IPS-18a (cell line): ENCODE measurements around the gene NOVA2.

Experiments
- H3K27ac ChIP-seq: one replicate; pipeline ENCODE4 v1.5.1; 2013; ENCODE audit warnings: low read length
- H3K27me3 ChIP-seq: one replicate; pipeline ENCODE4 v1.6.1; 2013; ENCODE audit warnings: mild to moderate bottlenecking, low read length; ENCODE audit not compliant: control insufficient read depth, insufficient read depth
- H3K36me3 ChIP-seq: one replicate; pipeline ENCODE4 v1.6.1; 2013; ENCODE audit warnings: low read depth, low read length; ENCODE audit not compliant: control insufficient read depth
- H3K4me1 ChIP-seq: one replicate; pipeline ENCODE4 v1.6.1; 2013; ENCODE audit warnings: low read depth, low read length; ENCODE audit not compliant: control insufficient read depth
- H3K4me3 ChIP-seq: one replicate; pipeline ENCODE4 v1.5.1; 2013; ENCODE audit warnings: low read length
- H3K9ac ChIP-seq: one replicate; pipeline ENCODE4 v1.6.1; 2013; ENCODE audit warnings: mild to moderate bottlenecking, low read length, moderate library complexity
- H3K9me3 ChIP-seq: one replicate; pipeline ENCODE4 v1.6.1; 2013; ENCODE audit warnings: low read depth, low read length; ENCODE audit not compliant: control insufficient read depth

Gene NOVA2

GRCh38 chr19:45972081-45972946, 1.4 kb downstream of the NOVA2 start:
- Histone ChIP-seq H3K9me3 (no peaks in the 10 kb centered on the region), H3K27me3 (peaks cover 9% of the 10 kb centered on the region), H3K9ac (no peak overlapping the region), H3K27ac (no peak overlapping the region), H3K36me3 (no peaks in the 10 kb centered on the region), H3K4me3 (peak overlapping the region; percentile 13), H3K4me1 (peaks cover 2% of the 10 kb centered on the region)

GRCh38 chr19:45971260-45971902, 2.3 kb downstream of the NOVA2 start:
- Histone ChIP-seq H3K36me3 (no peaks in the 10 kb centered on the region), H3K27me3 (peaks cover 9% of the 10 kb centered on the region), H3K9ac (no peak overlapping the region), H3K9me3 (no peaks in the 10 kb centered on the region), H3K4me1 (peaks cover 2% of the 10 kb centered on the region), H3K27ac (no peak overlapping the region), H3K4me3 (no peak overlapping the region)

- peaks cover 9% of the 10 kb centered on the region for H3K27me3 ChIP-seq
Measured at GRCh38 chr19:45969676-45970075, 4.0 kb downstream of the NOVA2 start.

GRCh38 chr19:45968626-45969025, 5.0 kb downstream of the NOVA2 start:
- H3K27me3 ChIP-seq: peaks cover 6% of the 10 kb centered on the region

More at GRCh38 chr19:45969676-45970075, 4.0 kb downstream of the NOVA2 start:
- H3K9ac ChIP-seq: no peak overlapping the region
- no peaks in the 10 kb centered on the region for H3K36me3 ChIP-seq
- H3K4me1 ChIP-seq: peaks cover 2% of the 10 kb centered on the region
- H3K27ac ChIP-seq: no peak overlapping the region
- no peaks in the 10 kb centered on the region for H3K9me3 ChIP-seq
- no peak overlapping the region for H3K4me3 ChIP-seq

GRCh38 chr19:45967246-45967645, 6.4 kb downstream of the NOVA2 start:
- H3K27ac ChIP-seq: no peak overlapping the region
- no peaks in the 10 kb centered on the region for H3K36me3 ChIP-seq
- H3K9me3 ChIP-seq: no peaks in the 10 kb centered on the region
- H3K4me3 ChIP-seq: no peak overlapping the region
- no peaks in the 10 kb centered on the region for H3K4me1 ChIP-seq
- peaks cover 1% of the 10 kb centered on the region for H3K27me3 ChIP-seq
- H3K9ac ChIP-seq: no peak overlapping the region

More at GRCh38 chr19:45968626-45969025, 5.0 kb downstream of the NOVA2 start:
- no peak overlapping the region for H3K27ac ChIP-seq
- H3K9ac ChIP-seq: no peak overlapping the region
- no peaks in the 10 kb centered on the region for H3K4me1 ChIP-seq
- no peaks in the 10 kb centered on the region for H3K9me3 ChIP-seq
- no peak overlapping the region for H3K4me3 ChIP-seq
- H3K36me3 ChIP-seq: no peaks in the 10 kb centered on the region

GRCh38 chr19:45962021-45962420, 11.6 kb downstream of the NOVA2 start:
- H3K27me3 ChIP-seq: no peaks in the 10 kb centered on the region
- H3K9ac ChIP-seq: no peak overlapping the region
- H3K36me3 ChIP-seq: no peaks in the 10 kb centered on the region
- no peaks in the 10 kb centered on the region for H3K9me3 ChIP-seq
- H3K27ac ChIP-seq: no peak overlapping the region
- H3K4me3 ChIP-seq: no peak overlapping the region
- H3K4me1 ChIP-seq: peaks cover 4% of the 10 kb centered on the region

- Histone ChIP-seq H3K36me3 (no peaks in the 10 kb centered on the region), H3K9ac (no peak overlapping the region), H3K27ac (no peak overlapping the region), H3K9me3 (no peaks in the 10 kb centered on the region), H3K4me1 (peaks cover 4% of the 10 kb centered on the region), H3K27me3 (no peaks in the 10 kb centered on the region), H3K4me3 (peak overlapping the region; percentile 43)
Measured at GRCh38 chr19:45960595-45961235, 12.9 kb downstream of the NOVA2 start.

GRCh38 chr19:45959517-45960025, 14.1 kb downstream of the NOVA2 start:
- Histone ChIP-seq H3K4me3 (no peak overlapping the region), H3K27ac (no peak overlapping the region), H3K27me3 (no peaks in the 10 kb centered on the region), H3K36me3 (no peaks in the 10 kb centered on the region), H3K9me3 (no peaks in the 10 kb centered on the region), H3K9ac (no peak overlapping the region), H3K4me1 (peaks cover 4% of the 10 kb centered on the region)

- Histone ChIP-seq H3K9me3 (no peaks in the 10 kb centered on the region), H3K36me3 (no peaks in the 10 kb centered on the region), H3K4me3 (no peak overlapping the region), H3K4me1 (peaks cover 5% of the 10 kb centered on the region), H3K9ac (no peak overlapping the region), H3K27me3 (no peaks in the 10 kb centered on the region), H3K27ac (no peak overlapping the region)
Measured at GRCh38 chr19:45958769-45959516, 14.7 kb downstream of the NOVA2 start.

- H3K36me3 ChIP-seq: no peaks in the 10 kb centered on the region
- H3K27me3 ChIP-seq: no peaks in the 10 kb centered on the region
- peaks cover 11% of the 10 kb centered on the region for H3K4me1 ChIP-seq
- H3K4me3 ChIP-seq: no peak overlapping the region
- no peaks in the 10 kb centered on the region for H3K9me3 ChIP-seq
- H3K9ac ChIP-seq: no peak overlapping the region
- H3K27ac ChIP-seq: no peak overlapping the region
Measured at GRCh38 chr19:45958320-45958719, 15.3 kb downstream of the NOVA2 start.
